GM23248 (cell line): ENCODE results near the gene KRTAP2-1.

Source experiments
- EZH2 ChIP-seq: fragments of 200-600 bp; sonication (generic); IDR thresholded peaks from 2 replicates; pipeline ENCODE4 v1.6.1; 2018; ENCODE audit warnings: antibody characterized with exemption, mild to moderate bottlenecking; ENCODE audit not compliant: insufficient read depth, poor library complexity, severe bottlenecking
- EZH2phosphoT487 ChIP-seq: fragments of 200-600 bp; sonication (generic); IDR thresholded peaks from 2 replicates; pipeline ENCODE4 v1.6.1; 2018; ENCODE audit warnings: antibody characterized with exemption, moderate library complexity, mild to moderate bottlenecking, low read depth; ENCODE audit not compliant: insufficient read depth

- TF ChIP-seq EZH2 (no peak), EZH2phosphoT487 (no peak)
Measured at GRCh38 chr17:41026715-41027471, 20.2 kb downstream of the KRTAP2-1 start, which contains the start of gene KRTAP1-5.
